ENCODE results near the gene KCND2.

The KCND2 gene

GRCh38 chr7:120582916-120583315 lies 309.9 kb downstream of the KCND2 start:
- H3K4me1 ChIP-seq (ENCODE audit: insufficient read depth, low read length), result peaks cover 4% of the 10 kb centered on the region; the same call in 1 of the 2 replicates
- H3K9ac ChIP-seq (ENCODE audit: low read depth, low read length), result no peak overlapping the region
- H3K9me3 ChIP-seq (ENCODE audit: control insufficient read depth, insufficient read depth, low read length), result no peaks in the 10 kb centered on the region
- H3K36me3 ChIP-seq (ENCODE audit: insufficient read depth, low read length), result no peaks in the 10 kb centered on the region

DNA sequence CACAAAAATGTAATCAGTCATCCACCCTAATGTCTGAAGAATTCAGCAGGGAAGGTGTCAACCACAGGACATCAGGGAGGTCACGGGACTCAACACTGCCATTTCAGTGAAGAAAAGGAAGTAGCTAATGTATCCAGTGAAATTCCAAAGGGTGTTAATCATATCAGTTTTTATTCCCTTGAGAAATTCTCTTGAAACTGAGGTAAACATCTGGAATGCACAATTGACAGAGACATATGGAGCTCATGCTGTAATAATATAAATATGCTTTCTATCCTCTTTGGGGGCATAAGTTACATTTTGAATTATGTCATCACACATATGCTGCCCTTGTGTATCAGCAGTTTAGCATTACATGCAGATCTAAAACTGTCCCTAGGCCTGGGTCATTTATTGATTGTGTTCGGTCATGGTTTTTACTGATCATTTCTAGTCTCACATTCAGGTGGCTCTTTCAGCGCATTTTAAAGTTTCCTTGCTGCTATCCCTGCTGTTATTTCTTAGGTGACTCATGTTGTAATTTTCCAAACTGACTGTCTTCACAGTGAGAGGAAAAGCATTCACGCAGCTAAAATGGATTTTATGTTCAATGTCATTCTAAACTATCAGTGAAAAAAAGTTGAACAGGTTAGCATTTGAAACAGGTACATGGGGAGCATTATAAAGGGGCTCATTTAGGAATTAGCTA lies 311.1 kb downstream of the KCND2 start:
- Histone ChIP-seq H3K36me3 (ENCODE audit: insufficient read depth, low read length) (no peaks in the 10 kb centered on the region), H3K9ac (ENCODE audit: low read depth, low read length) (no peak overlapping the region), H3K4me1 (ENCODE audit: insufficient read depth, low read length) (peaks cover 4% of the 10 kb centered on the region; the same call in 1 of the 2 replicates), H3K9me3 (ENCODE audit: control insufficient read depth, insufficient read depth, low read length) (no peaks in the 10 kb centered on the region)

DNA sequence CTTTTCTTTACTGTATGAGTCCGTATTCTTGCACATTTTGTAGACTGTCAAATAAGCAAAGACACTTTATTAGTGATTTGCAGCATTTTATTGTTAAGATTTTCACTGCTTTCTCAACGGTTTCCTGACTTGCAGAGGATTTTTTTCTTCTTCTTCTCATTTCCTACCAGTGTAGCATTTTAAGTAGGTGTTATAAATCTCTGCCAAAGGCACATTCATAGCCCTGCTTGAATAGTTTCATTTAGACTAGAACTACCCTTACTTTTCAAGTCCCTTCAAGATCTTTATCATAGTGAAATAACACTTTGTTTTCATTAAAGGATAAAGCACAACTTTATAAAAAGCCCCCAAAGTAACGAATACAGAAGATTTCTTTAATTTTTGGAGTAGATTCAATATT lies 313.6 kb downstream of the KCND2 start:
- Histone ChIP-seq H3K9me3 (ENCODE audit: control insufficient read depth, insufficient read depth, low read length) (no peaks in the 10 kb centered on the region), H3K9ac (ENCODE audit: low read depth, low read length) (no peak overlapping the region), H3K4me1 (ENCODE audit: insufficient read depth, low read length) (peaks cover 4% of the 10 kb centered on the region; the same call in 1 of the 2 replicates), H3K36me3 (ENCODE audit: insufficient read depth, low read length) (no peaks in the 10 kb centered on the region)

DNA sequence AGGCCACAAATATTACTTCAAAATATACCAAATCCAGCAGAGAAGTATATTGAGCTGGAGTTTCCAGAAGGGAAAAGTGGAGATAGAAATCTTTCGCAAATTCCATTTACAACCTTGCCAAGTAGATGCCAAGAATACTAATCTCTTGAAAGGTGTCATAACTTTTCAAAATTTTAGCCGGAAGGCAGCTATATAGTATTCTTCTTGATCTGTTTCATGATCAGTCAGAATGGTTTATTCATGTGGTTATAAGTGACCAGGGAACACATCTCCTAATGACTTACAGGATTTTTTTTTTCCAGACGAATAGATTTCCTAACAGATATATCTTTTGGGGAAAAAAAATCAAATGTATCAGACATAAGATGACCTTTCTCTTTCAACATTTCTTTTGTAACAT lies 314.3 kb downstream of the KCND2 start:
- H3K9ac ChIP-seq (ENCODE audit: low read depth, low read length), result no peak overlapping the region
- no peaks in the 10 kb centered on the region for H3K36me3 ChIP-seq (ENCODE audit: insufficient read depth, low read length)

DNA sequence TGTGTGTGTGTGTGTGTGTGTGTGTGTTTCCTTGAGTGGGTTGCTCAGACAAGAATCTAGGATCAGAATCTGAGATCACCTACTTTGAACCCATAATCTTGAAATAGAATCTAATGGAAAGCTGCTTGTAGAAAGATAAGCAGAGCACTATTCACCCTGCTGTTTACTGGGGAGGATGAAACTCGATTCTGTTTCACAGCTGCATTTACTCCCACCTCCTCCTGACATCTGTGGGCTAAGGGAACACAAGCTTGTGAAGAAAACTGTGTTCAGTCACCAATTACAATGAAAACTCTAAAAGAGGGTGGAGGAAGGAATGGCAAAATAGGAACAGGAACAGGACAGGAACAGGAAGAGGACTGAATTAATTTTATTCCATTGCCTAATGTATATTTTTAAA lies 315.4 kb downstream of the KCND2 start:
- Histone ChIP-seq H3K9ac (ENCODE audit: low read depth, low read length) (no peak overlapping the region), H3K36me3 (ENCODE audit: insufficient read depth, low read length) (no peaks in the 10 kb centered on the region), H3K4me1 (ENCODE audit: insufficient read depth, low read length) (peaks cover 4% of the 10 kb centered on the region; the same call in 1 of the 2 replicates), H3K9me3 (ENCODE audit: control insufficient read depth, insufficient read depth, low read length) (no peaks in the 10 kb centered on the region)

More for the DNA sequence above, 314.3 kb downstream of the KCND2 start:
- Histone ChIP-seq H3K9me3 (ENCODE audit: control insufficient read depth, insufficient read depth, low read length) (no peaks in the 10 kb centered on the region), H3K4me1 (ENCODE audit: insufficient read depth, low read length) (peaks cover 4% of the 10 kb centered on the region; the same call in 1 of the 2 replicates)

GRCh38 chr7:120588862-120589261 lies 315.9 kb downstream of the KCND2 start:
- H3K36me3 ChIP-seq (ENCODE audit: insufficient read depth, low read length), result no peaks in the 10 kb centered on the region
- no peaks in the 10 kb centered on the region for H3K9me3 ChIP-seq (ENCODE audit: control insufficient read depth, insufficient read depth, low read length)
- peaks cover 4% of the 10 kb centered on the region; the same call in 1 of the 2 replicates for H3K4me1 ChIP-seq (ENCODE audit: insufficient read depth, low read length)
- no peak overlapping the region for H3K9ac ChIP-seq (ENCODE audit: low read depth, low read length)

DNA sequence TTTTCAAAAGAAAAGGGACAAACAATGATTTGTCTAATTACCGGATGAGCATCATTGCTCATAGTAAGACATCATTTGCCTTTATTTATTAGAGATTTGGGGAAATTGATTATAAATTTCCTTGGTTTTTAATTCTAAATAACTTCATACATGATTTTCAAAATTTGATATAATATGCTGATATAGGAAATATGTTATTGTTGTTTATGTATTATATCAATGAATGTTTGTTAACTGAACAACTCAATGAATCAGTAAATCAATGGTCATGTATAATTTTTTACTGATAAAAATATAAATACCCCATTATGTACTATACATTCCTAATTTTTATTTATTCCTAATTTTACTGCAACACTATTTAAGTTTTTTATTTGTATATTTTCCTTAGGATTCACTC lies 327.6 kb downstream of the KCND2 start:
- Histone ChIP-seq H3K9me3 (ENCODE audit: control insufficient read depth, insufficient read depth, low read length) (no peaks in the 10 kb centered on the region), H3K36me3 (ENCODE audit: insufficient read depth, low read length) (no peaks in the 10 kb centered on the region), H3K9ac (ENCODE audit: low read depth, low read length) (no peak overlapping the region), H3K4me1 (ENCODE audit: insufficient read depth, low read length) (no peaks in the 10 kb centered on the region)

DNA sequence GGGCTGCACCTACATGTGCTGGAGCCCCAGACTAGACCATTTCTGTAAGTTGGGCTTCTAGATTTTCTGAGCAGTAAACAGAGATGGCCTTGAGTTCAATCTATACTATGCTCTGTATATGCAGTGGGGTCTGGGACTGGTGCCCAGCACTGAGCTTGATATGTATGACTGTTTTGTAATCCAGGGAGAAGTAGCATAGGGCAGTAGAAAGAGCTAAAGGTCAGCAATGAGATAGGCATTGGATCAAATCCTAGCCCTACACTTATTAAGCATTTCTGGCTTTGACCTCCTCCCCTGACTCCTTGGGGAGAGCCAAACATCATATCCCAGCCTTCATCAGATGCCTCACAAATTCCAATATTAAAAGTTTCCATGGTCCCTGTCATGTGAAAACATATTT lies 330.4 kb downstream of the KCND2 start:
- Histone ChIP-seq H3K4me1 (ENCODE audit: insufficient read depth, low read length) (no peaks in the 10 kb centered on the region), H3K9ac (ENCODE audit: low read depth, low read length) (no peak overlapping the region), H3K9me3 (ENCODE audit: control insufficient read depth, insufficient read depth, low read length) (no peaks in the 10 kb centered on the region), H3K36me3 (ENCODE audit: insufficient read depth, low read length) (no peaks in the 10 kb centered on the region)

DNA sequence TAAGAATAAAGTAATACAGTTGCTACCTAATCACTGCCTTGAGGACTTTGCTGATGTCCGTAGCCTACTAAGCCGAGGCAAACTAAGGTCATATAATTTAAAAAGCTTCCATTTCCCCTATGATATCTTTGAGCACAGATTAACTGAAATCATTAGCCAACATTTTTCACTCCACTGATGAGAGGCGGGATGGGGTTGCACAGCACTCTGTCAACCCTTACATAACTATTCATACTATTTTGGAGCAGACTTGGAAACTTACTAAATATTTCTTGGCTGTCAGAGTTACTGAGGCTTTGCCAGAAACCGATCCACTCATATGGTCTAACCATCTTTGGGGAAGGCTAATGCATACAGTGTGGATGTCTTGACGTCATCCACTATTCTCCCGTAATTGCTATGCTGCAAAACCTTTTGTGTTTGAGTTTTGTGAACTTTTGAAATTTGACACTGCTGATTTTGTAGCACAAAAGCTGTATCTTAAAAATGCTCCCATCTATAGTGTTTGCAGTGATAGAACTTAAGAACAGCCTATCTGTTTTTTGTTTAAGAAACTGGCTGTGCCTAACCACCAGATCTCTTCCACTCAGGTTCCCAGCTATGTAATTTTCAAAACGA lies 336.3 kb downstream of the KCND2 start:
- no peaks in the 10 kb centered on the region for H3K36me3 ChIP-seq (ENCODE audit: insufficient read depth, low read length)
- H3K9ac ChIP-seq (ENCODE audit: low read depth, low read length), result no peak overlapping the region
- no peaks in the 10 kb centered on the region for H3K4me1 ChIP-seq (ENCODE audit: insufficient read depth, low read length)
- H3K9me3 ChIP-seq (ENCODE audit: control insufficient read depth, insufficient read depth, low read length), result no peaks in the 10 kb centered on the region

- no peaks in the 10 kb centered on the region for H3K4me1 ChIP-seq (ENCODE audit: insufficient read depth, low read length)
- H3K9me3 ChIP-seq (ENCODE audit: control insufficient read depth, insufficient read depth, low read length), result no peaks in the 10 kb centered on the region
- no peaks in the 10 kb centered on the region for H3K36me3 ChIP-seq (ENCODE audit: insufficient read depth, low read length)
- H3K9ac ChIP-seq (ENCODE audit: low read depth, low read length), result no peak overlapping the region
Measured at GRCh38 chr7:120611975-120612374, 339.0 kb downstream of the KCND2 start.

DNA sequence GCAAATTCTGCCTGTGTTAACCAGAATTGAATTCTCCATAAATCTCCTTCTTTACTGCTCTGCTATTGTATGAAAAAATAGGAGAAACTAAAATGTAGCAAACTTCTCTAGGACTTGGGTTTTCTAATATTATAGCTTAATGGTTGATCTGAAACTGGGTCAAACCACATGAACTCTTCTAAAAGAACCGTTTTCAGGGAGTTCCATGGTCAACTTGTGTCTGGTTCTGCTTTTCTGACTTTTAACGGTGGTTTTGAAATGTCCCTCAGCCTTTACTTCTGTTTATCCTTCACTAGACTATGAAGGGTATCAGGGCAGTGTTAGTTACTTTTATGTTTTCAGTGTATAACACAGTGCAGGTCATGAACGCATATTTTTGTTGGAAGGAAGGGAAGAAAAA lies 342.7 kb downstream of the KCND2 start:
- no peaks in the 10 kb centered on the region for H3K4me1 ChIP-seq (ENCODE audit: insufficient read depth, low read length)
- no peaks in the 10 kb centered on the region for H3K9me3 ChIP-seq (ENCODE audit: control insufficient read depth, insufficient read depth, low read length)
- H3K36me3 ChIP-seq (ENCODE audit: insufficient read depth, low read length), result no peaks in the 10 kb centered on the region
- H3K9ac ChIP-seq (ENCODE audit: low read depth, low read length), result no peak overlapping the region

DNA sequence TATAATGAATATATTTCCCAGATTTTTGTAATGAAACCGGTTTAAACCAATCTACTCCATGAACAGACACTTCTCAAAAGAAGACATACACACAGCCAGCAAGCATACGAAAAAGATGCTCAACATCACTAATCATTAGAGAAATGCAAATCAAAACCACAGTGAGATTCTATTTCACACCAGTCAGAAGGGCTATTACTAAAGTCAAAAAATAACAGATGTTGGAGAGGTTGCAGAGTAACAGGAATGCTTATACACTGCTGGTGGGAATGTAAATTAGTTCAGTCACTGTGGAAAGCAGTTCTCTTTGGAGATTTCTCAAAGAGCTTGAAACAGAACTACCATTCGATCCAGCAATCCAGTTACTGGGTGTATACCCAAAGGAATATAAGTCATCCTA lies 344.3 kb downstream of the KCND2 start:
- no peaks in the 10 kb centered on the region for H3K36me3 ChIP-seq (ENCODE audit: insufficient read depth, low read length)
- H3K9me3 ChIP-seq (ENCODE audit: control insufficient read depth, insufficient read depth, low read length), result no peaks in the 10 kb centered on the region
- H3K9ac ChIP-seq (ENCODE audit: low read depth, low read length), result no peak overlapping the region
- no peaks in the 10 kb centered on the region for H3K4me1 ChIP-seq (ENCODE audit: insufficient read depth, low read length)

GRCh38 chr7:120628251-120628650 lies 355.3 kb downstream of the KCND2 start:
- Histone ChIP-seq H3K4me1 (ENCODE audit: insufficient read depth, low read length) (no peaks in the 10 kb centered on the region), H3K9ac (ENCODE audit: low read depth, low read length) (no peak overlapping the region), H3K9me3 (ENCODE audit: control insufficient read depth, insufficient read depth, low read length) (no peaks in the 10 kb centered on the region), H3K36me3 (ENCODE audit: insufficient read depth, low read length) (no peaks in the 10 kb centered on the region)

DNA sequence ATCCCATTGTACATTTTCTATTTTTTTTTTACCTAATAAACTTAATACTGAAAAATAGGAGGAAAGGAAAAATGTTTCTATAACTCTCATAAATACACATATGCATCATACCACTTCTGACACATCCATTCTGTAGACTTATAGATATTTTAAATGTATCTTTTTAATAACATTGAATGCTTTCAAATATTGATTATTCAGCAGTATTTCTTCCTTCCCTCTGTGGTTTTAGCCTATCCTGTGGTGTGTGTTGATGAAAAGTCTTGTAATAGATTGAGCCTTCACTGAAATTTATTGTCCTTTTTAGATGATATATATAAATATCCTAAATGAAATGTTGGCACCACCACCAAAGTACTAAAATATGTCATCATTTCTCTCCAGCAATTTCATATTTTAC lies 366.9 kb downstream of the KCND2 start:
- no peak overlapping the region for H3K9ac ChIP-seq (ENCODE audit: low read depth, low read length)
- H3K4me1 ChIP-seq (ENCODE audit: insufficient read depth, low read length), result no peaks in the 10 kb centered on the region
- no peaks in the 10 kb centered on the region for H3K36me3 ChIP-seq (ENCODE audit: insufficient read depth, low read length)
- H3K9me3 ChIP-seq (ENCODE audit: control insufficient read depth, insufficient read depth, low read length), result no peaks in the 10 kb centered on the region

- Histone ChIP-seq H3K9ac (ENCODE audit: low read depth, low read length) (no peak overlapping the region), H3K36me3 (ENCODE audit: insufficient read depth, low read length) (no peaks in the 10 kb centered on the region), H3K4me1 (ENCODE audit: insufficient read depth, low read length) (no peaks in the 10 kb centered on the region), H3K9me3 (ENCODE audit: control insufficient read depth, insufficient read depth, low read length) (no peaks in the 10 kb centered on the region)
Measured at GRCh38 chr7:120645966-120646365, 373.0 kb downstream of the KCND2 start.
